HepG2 (cell line): Measurements from ENCODE around the gene HNRNPA2B1. TPM values are rescaled to one million over a fixed set of nuclear protein-coding genes. Genes with fewer than 3 reads are reported as not detected.

Experiments
- CBX1 ChIP-seq: IDR thresholded peaks from one replicate; pipeline ENCODE4 v1.6.1; 2016; ENCODE audit warnings: antibody characterized with exemption, low read depth
- MATR3 ChIP-seq: sonication (generic); formaldehyde crosslinking; IDR thresholded peaks from 2 replicates; pipeline ENCODE4 v1.4.0; 2020; ENCODE audit warnings: missing genetic modification reagents
- PAF1 ChIP-seq: IDR thresholded peaks from 2 replicates; pipeline ENCODE4 v1.6.1; 2016; ENCODE audit warnings: missing genetic modification reagents, missing compliant biosample characterization
- PBX3 ChIP-seq: sonication (generic); formaldehyde crosslinking; IDR thresholded peaks from 2 replicates; pipeline ENCODE4 v1.8.1; 2023; ENCODE audit warnings: missing genetic modification reagents, inconsistent platforms, borderline replicate concordance
- ZNF318 ChIP-seq: sonication (generic); formaldehyde crosslinking; IDR thresholded peaks from 2 replicates; pipeline ENCODE4 v1.4.0; 2020; ENCODE audit warnings: mild to moderate bottlenecking, missing genetic modification reagents
- ZNF331 ChIP-seq: sonication (generic); formaldehyde crosslinking; IDR thresholded peaks from 2 replicates; pipeline ENCODE4 v1.4.0; 2020; ENCODE audit warnings: missing genetic modification reagents
- ZNF431 ChIP-seq: sonication (generic); formaldehyde crosslinking; IDR thresholded peaks from 2 replicates; pipeline ENCODE4 v1.9.0; 2022; ENCODE audit warnings: missing genetic modification reagents, low read depth, mild to moderate bottlenecking, borderline replicate concordance
- ZNF639 ChIP-seq: conservative IDR thresholded peaks from 2 replicates; pipeline ENCODE4 v1.6.1; 2018; ENCODE audit warnings: missing genetic modification reagents
- polyA plus RNA-seq, 8 experiments: library from polyadenylated mRNA; depleted of rRNA in 3 of 8; stranded (reverse) in 7 of 8; unstranded in 1 of 8; fragments of >200 nt; fragmentation: Illumina TruSeq in 4 of 8; extraction: Trizol in 4 of 8; gene quantifications; 2 replicates each; pipeline versions ENCODE4 v1.2.1 to v1.2.3, GENCODE V29; 2011 to 2016; ENCODE audit warnings: low read depth in 4 of 8, missing spikeins in 1 of 8, mixed read lengths in 1 of 8; ENCODE audit not compliant: insufficient read depth in 1 of 8
- total RNA-seq, 5 experiments: library from RNA; depleted of rRNA; stranded (reverse); fragments of >200 nt; fragmentation: Illumina TruSeq; extraction: Trizol; gene quantifications; 2 replicates each; pipeline ENCODE4 v1.2.3, GENCODE V29; 2016; ENCODE audit warnings: low read depth in 1 of 5

HNRNPA2B1 gene
- total and polyA plus RNA-seq, 2 of the 13 experiments (the other 11 are each of a cell fraction or from before 2014, with no cell fraction given): 193 to 412 TPM

- no peak for TF ChIP-seq ZNF318 (CRISPR knock-in tag)
- TF ChIP-seq ZNF431 (CRISPR knock-in tag): no peak
- no peak for TF ChIP-seq ZNF331 (CRISPR knock-in tag)
- no peak for TF ChIP-seq CBX1
- no peak for TF ChIP-seq ZNF639
- TF ChIP-seq MATR3 (CRISPR knock-in tag): no peak
- TF ChIP-seq PAF1 (CRISPR knock-in tag): no peak
- TF ChIP-seq PBX3 (CRISPR knock-in tag): no peak
Measured at GRCh38 chr7:26250239-26250638, 49.7 kb upstream of the HNRNPA2B1 start (continued).
